GM12873 (cell line): Measurements from ENCODE around the gene RAI14.

ENCODE experiments used
- CTCF ChIP-seq: IDR thresholded peaks from 2 replicates; pipeline ENCODE4 v1.5.1; 2012; ENCODE audit warnings: low read depth, mild to moderate bottlenecking, moderate library complexity, low read length, control low read depth; ENCODE audit not compliant: insufficient read depth; ENCODE audit errors: missing control alignments

Gene RAI14

GRCh38 chr5:34616651-34617050 lies 39.5 kb upstream of the RAI14 start:
- no peak for TF ChIP-seq CTCF

GRCh38 chr5:34618371-34619065 lies 37.6 kb upstream of the RAI14 start:
- TF ChIP-seq CTCF = no peak

- TF ChIP-seq CTCF = no peak
These were observed 35.9 kb upstream of the RAI14 start for GRCh38 chr5:34620185-34620584.

- no peak for TF ChIP-seq CTCF
These were observed 34.6 kb upstream of the RAI14 start for GRCh38 chr5:34621277-34622097.

- no peak for TF ChIP-seq CTCF
These were observed 34.1 kb upstream of the RAI14 start for GRCh38 chr5:34622098-34622400.

- TF ChIP-seq CTCF = no peak
These were observed 31.4 kb upstream of the RAI14 start for GRCh38 chr5:34624691-34625090.

- TF ChIP-seq CTCF = no peak
These were observed 30.9 kb upstream of the RAI14 start for GRCh38 chr5:34625246-34625645.
